NT2/D1 (cell line): ENCODE results near the gene RTN4.

Experiments used
- SUZ12 ChIP-seq: IDR thresholded peaks from 2 replicates; pipeline ENCODE4 v1.6.1; 2011; ENCODE audit not compliant: insufficient read length, insufficient read depth; ENCODE audit errors: extremely low read depth
- YY1 ChIP-seq: IDR thresholded peaks from 2 replicates; pipeline ENCODE4 v1.6.1; 2011; ENCODE audit not compliant: insufficient read length, insufficient read depth
- ZNF274 ChIP-seq: IDR thresholded peaks from 2 replicates; pipeline ENCODE4 v1.6.1; 2011; ENCODE audit warnings: mild to moderate bottlenecking, low read depth, low read length

DNA sequence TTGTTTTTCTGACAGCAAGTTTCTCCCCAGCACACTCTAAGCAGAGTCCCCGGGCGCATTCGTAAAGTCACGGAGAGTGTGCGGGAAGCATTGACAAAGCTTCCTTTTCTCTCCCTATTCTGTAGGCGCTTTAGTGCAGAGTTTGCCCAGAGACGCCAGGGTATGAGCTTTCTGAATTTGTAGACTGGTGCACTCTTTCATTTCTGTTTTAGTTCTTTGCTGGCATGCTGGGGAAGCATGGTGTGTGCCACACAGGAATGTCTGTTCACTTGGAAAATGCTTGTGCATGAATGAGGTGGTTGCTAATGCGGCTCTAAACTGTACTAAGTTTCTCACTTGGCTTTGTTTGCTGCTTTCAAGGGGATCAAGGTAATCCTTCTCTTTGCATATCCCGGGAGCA is 102.6 kb downstream of the RTN4 start:
- TF ChIP-seq ZNF274 = no peak
- no peak for TF ChIP-seq YY1
- no peak for TF ChIP-seq SUZ12
